ENCODE data around the gene ODAPH. TPM values are rescaled to one million over a fixed set of nuclear protein-coding genes. Genes with fewer than 3 reads are reported as not detected.

ODAPH gene
- total RNA-seq, 1 donor from 2014 or later, result not detected

GRCh38 chr4:75566911-75567310 is 11.0 kb downstream of the ODAPH start:
- Mint-ChIP-seq H3K27ac (ENCODE audit: unreplicated experiment) (no peak overlapping the region), H3K9me3 (peaks cover 4% of the 10 kb centered on the region), H3K27me3 (ENCODE audit: low read depth) (peaks cover 8% of the 10 kb centered on the region), H3K4me1 (peaks cover 2% of the 10 kb centered on the region), H3K36me3 (ENCODE audit: low read depth) (no peaks in the 10 kb centered on the region), H3K4me3 (no peak overlapping the region)
- no peak for TF ChIP-seq CTCF (conservative IDR thresholded peaks at IDR 0.05)
- no peak for DNase-seq (ENCODE audit: low read depth, low spot score)

- Mint-ChIP-seq H3K4me1 (no peaks in the 10 kb centered on the region), H3K27ac (ENCODE audit: unreplicated experiment) (no peak overlapping the region), H3K36me3 (ENCODE audit: low read depth) (no peaks in the 10 kb centered on the region), H3K27me3 (ENCODE audit: low read depth) (peaks cover 16% of the 10 kb centered on the region), H3K4me3 (no peak overlapping the region), H3K9me3 (peaks cover 2% of the 10 kb centered on the region)
- DNase-seq (ENCODE audit: low read depth, low spot score), result no peak
- no peak for TF ChIP-seq CTCF (conservative IDR thresholded peaks at IDR 0.05)
Observed at GRCh38 chr4:75567725-75568124, 11.9 kb downstream of the ODAPH start.

GRCh38 chr4:75584067-75584466 is 28.2 kb downstream of the ODAPH start:
- H3K36me3 Mint-ChIP-seq (ENCODE audit: low read depth), result no peaks in the 10 kb centered on the region
- DNase-seq (ENCODE audit: low read depth, low spot score), result no peak
- TF ChIP-seq CTCF (conservative IDR thresholded peaks at IDR 0.05), result no peak
- no peak overlapping the region for H3K27ac Mint-ChIP-seq (ENCODE audit: unreplicated experiment)
- H3K27me3 Mint-ChIP-seq (ENCODE audit: low read depth), result no peaks in the 10 kb centered on the region
- H3K4me3 Mint-ChIP-seq, result no peak overlapping the region
- H3K9me3 Mint-ChIP-seq, result peaks cover 13% of the 10 kb centered on the region
- H3K4me1 Mint-ChIP-seq, result no peaks in the 10 kb centered on the region

GRCh38 chr4:75593393-75593792 is 37.5 kb downstream of the ODAPH start:
- Mint-ChIP-seq H3K27ac (ENCODE audit: unreplicated experiment) (no peak overlapping the region), H3K4me3 (no peak overlapping the region), H3K4me1 (no peaks in the 10 kb centered on the region), H3K36me3 (ENCODE audit: low read depth) (no peaks in the 10 kb centered on the region), H3K9me3 (no peaks in the 10 kb centered on the region), H3K27me3 (ENCODE audit: low read depth) (no peaks in the 10 kb centered on the region)
- no peak for TF ChIP-seq CTCF (conservative IDR thresholded peaks at IDR 0.05)
- DNase-seq (ENCODE audit: low read depth, low spot score), result no peak

- DNase-seq (ENCODE audit: low read depth, low spot score), result no peak
- Mint-ChIP-seq H3K36me3 (ENCODE audit: low read depth) (no peaks in the 10 kb centered on the region), H3K9me3 (no peaks in the 10 kb centered on the region), H3K27me3 (ENCODE audit: low read depth) (no peaks in the 10 kb centered on the region), H3K4me1 (no peaks in the 10 kb centered on the region), H3K4me3 (no peak overlapping the region), H3K27ac (ENCODE audit: unreplicated experiment) (no peak overlapping the region)
- no peak for TF ChIP-seq CTCF (conservative IDR thresholded peaks at IDR 0.05)
Observed at GRCh38 chr4:75596061-75596460, 40.2 kb downstream of the ODAPH start.

- no peak for DNase-seq (ENCODE audit: low read depth, low spot score)
- no peaks in the 10 kb centered on the region for H3K4me1 Mint-ChIP-seq
- no peaks in the 10 kb centered on the region for H3K9me3 Mint-ChIP-seq
- no peak for TF ChIP-seq CTCF (conservative IDR thresholded peaks at IDR 0.05)
- no peaks in the 10 kb centered on the region for H3K36me3 Mint-ChIP-seq (ENCODE audit: low read depth)
- no peaks in the 10 kb centered on the region for H3K27me3 Mint-ChIP-seq (ENCODE audit: low read depth)
- H3K4me3 Mint-ChIP-seq, result no peak overlapping the region
- H3K27ac Mint-ChIP-seq (ENCODE audit: unreplicated experiment), result no peak overlapping the region
Observed at GRCh38 chr4:75598390-75598789, 42.5 kb downstream of the ODAPH start.
